Coronary artery (tissue), 2 donors: Measurements from ENCODE around the gene GTF3C5.
"Not testable (repeated sequence)": the region's sequence is repeated elsewhere in the genome, so short reads cannot be mapped to it uniquely, and the experiment has no call there.

Experiments used
- DNase-seq: peaks from one replicate; pipeline ENCODE4 v3.0.0-alpha.2; 2017; ENCODE audit warnings: low spot score
- H3K27ac ChIP-seq, 2 donors: fragments of 200-600 bp; sonication (generic); one replicate each; pipeline ENCODE4 v1.5.1; 2016 to 2019
- H3K4me3 ChIP-seq: fragments of 200-600 bp; sonication (generic); 2 replicates; pipeline ENCODE4 v1.5.1; 2016; ENCODE audit warnings: mild to moderate bottlenecking, moderate library complexity
- CTCF ChIP-seq: fragments of 200-600 bp; sonication (generic); IDR thresholded peaks from one replicate; pipeline ENCODE4 v1.5.1; 2019; ENCODE audit warnings: antibody characterized with exemption

GTF3C5 gene

DNA sequence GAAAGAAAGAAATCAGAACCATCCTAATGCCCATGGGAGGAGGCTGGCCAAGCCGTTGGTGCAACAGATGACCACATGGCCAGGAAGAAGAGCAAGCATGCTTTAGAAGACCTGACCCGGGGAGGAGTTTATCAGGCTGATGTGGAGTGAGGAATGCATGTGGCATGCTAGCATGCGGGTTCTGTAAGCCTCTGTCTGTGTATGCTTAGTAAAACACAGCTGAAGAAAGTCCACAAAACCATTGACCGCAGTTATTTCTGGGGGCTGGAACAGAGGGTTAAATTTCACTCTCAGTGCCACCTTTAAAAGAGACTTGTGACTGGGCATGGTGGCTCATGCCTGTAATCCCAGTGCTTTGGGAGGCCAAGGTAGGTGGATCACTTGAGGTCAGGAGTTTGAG is 33.2 kb upstream of the GTF3C5 start:
- Histone ChIP-seq H3K27ac (no peak overlapping the region), H3K4me3 (no peak overlapping the region)
- TF ChIP-seq CTCF, result no peak
- no peak for DNase-seq

- not testable (repeated sequence) for H3K4me3 ChIP-seq, H3K27ac ChIP-seq, DNase-seq
Observed at GRCh38 chr9:132998221-132998620, 32.6 kb upstream of the GTF3C5 start.

- no peak overlapping the region for H3K4me3 ChIP-seq
- DNase-seq, result no peak
- no peak overlapping the region for H3K27ac ChIP-seq
- TF ChIP-seq CTCF, result no peak
Observed at GRCh38 chr9:132998831-132999635, 31.8 kb upstream of the GTF3C5 start.

- no peak overlapping the region for H3K27ac ChIP-seq
- no peak for DNase-seq
- H3K4me3 ChIP-seq, result no peak overlapping the region
- no peak for TF ChIP-seq CTCF
Observed at GRCh38 chr9:133002147-133003070, 28.4 kb upstream of the GTF3C5 start.

GRCh38 chr9:133003071-133003461 is 27.7 kb upstream of the GTF3C5 start:
- Histone ChIP-seq H3K27ac (no peak overlapping the region), H3K4me3 (no peak overlapping the region)
- TF ChIP-seq CTCF, result no peak
- DNase-seq, result no peak

- TF ChIP-seq CTCF, result no peak
- DNase-seq, result no peak
- no peak overlapping the region for H3K27ac ChIP-seq
- no peak overlapping the region for H3K4me3 ChIP-seq
Observed at GRCh38 chr9:133003671-133004090, 27.1 kb upstream of the GTF3C5 start.

- TF ChIP-seq CTCF, result no peak
- no peak for DNase-seq
- no peak overlapping the region for H3K4me3 ChIP-seq
- no peak overlapping the region for H3K27ac ChIP-seq
Observed at GRCh38 chr9:133004091-133004998, 26.5 kb upstream of the GTF3C5 start.
